Thyroid gland (tissue), 4 donors: ENCODE measurements around the gene RAPGEF4. TPM values are rescaled to one million over a fixed set of nuclear protein-coding genes. Genes with fewer than 3 reads are reported as not detected.

ENCODE experiments used
- DNase-seq, 2 donors: peaks; one replicate each; pipeline ENCODE4 v3.0.0-alpha.2; 2019
- H3K27ac ChIP-seq, 3 donors: fragments of 200-600 bp; sonication (generic); 1 replicate in 2 of 3; 2 replicates in 1 of 3; pipeline ENCODE4 v1.5.1; 2016 to 2019; ENCODE audit warnings: mild to moderate bottlenecking in 1 of 3, moderate library complexity in 1 of 3
- H3K27me3 ChIP-seq: fragments of 200-600 bp; sonication (generic); one replicate; pipeline ENCODE4 v1.5.1; 2019
- H3K36me3 ChIP-seq, 2 donors: fragments of 200-600 bp; sonication (generic); one replicate each; pipeline ENCODE4 v1.5.1; 2016 to 2019
- H3K4me1 ChIP-seq, 2 donors: fragments of 200-600 bp; sonication (generic); one replicate each; pipeline ENCODE4 v1.5.1; 2017 to 2019
- H3K4me3 ChIP-seq, 3 donors: fragments of 200-600 bp; sonication (generic); replicated peaks in 1 of 3; 1 replicate in 2 of 3; 2 replicates in 1 of 3; pipeline ENCODE4 v1.5.1; 2016; ENCODE audit warnings: mild to moderate bottlenecking in 1 of 3
- H3K9me3 ChIP-seq: fragments of 200-600 bp; sonication (generic); one replicate; pipeline ENCODE4 v1.5.1; 2017
- POLR2A ChIP-seq, 2 donors: fragments of 450-650 bp; IDR thresholded peaks; one replicate each; pipeline ENCODE4 v1.6.1; 2017; ENCODE audit warnings: antibody characterized with exemption in 2 of 2, mild to moderate bottlenecking in 2 of 2, moderate library complexity in 1 of 2
- WGBS, 2 donors: methylation state at CpG; one replicate each; pipeline ENCODE4 v1.1.5; 2017; 5-methylcytosine and 5-hydroxymethylcytosine counted together
- intact Hi-C: fragments of 100-400 bp; cut with DNase I; formaldehyde crosslinking; loops from one replicate; pipeline ENCODE4 v1.15.1; 2023
- total RNA-seq, 4 donors: library from RNA; depleted of rRNA; stranded (reverse); fragments of >200 nt; gene quantifications; one replicate each; pipeline ENCODE4 v1.2.3, GENCODE V29; 2016
- TF ChIP-seq, protein P1 (sequence below), 6 experiments: fragments of 200-600 bp in 3 of 6; fragments of 450-650 bp in 3 of 6; sonication (generic) in 3 of 6; IDR thresholded peaks; one replicate each; pipeline ENCODE4 v1.5.1; 2016 to 2019; ENCODE audit warnings: antibody characterized with exemption in 6 of 6, mild to moderate bottlenecking in 2 of 6, inconsistent platforms in 1 of 6, moderate library complexity in 1 of 6

Gene RAPGEF4
- total RNA-seq, 4 donors from 2014 or later = 7.9 to 19.6 (median 12.1) TPM

DNA sequence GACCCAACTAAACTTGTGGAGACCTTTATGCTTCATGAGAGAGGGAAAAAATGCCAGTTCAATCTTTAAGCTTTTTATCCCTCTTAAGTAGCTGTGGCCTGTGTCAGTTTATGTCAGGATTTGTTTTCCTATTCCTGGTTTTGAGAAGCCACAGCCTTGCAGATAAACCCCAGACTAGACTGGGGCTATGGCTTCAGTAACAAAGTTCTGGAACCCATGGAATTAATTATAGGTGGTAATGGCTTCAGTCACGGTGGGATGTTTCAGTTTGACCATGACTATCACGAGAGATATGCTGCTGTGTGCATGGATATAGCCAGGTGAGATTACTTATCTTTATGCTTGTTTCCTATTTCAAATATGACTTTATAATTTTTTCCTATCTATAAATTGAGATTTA lies 134.8 kb downstream of the RAPGEF4 start:
- WGBS, 2 donors = 82 to 87% methylated on average over 2 of the region's 2 CpGs
- intact Hi-C loops = no loop called here
- Histone ChIP-seq H3K27me3 (no peaks in the 10 kb centered on the region), H3K4me3 (no peak overlapping the region), H3K27ac (no peak overlapping the region), H3K9me3 (no peaks in the 10 kb centered on the region), H3K4me1 (no peaks in the 10 kb centered on the region), H3K36me3 (no peaks in the 10 kb centered on the region)
- no peak for TF ChIP-seq POLR2A (IDR thresholded peaks at IDR 0.05)
- TF ChIP-seq, protein P1, sequence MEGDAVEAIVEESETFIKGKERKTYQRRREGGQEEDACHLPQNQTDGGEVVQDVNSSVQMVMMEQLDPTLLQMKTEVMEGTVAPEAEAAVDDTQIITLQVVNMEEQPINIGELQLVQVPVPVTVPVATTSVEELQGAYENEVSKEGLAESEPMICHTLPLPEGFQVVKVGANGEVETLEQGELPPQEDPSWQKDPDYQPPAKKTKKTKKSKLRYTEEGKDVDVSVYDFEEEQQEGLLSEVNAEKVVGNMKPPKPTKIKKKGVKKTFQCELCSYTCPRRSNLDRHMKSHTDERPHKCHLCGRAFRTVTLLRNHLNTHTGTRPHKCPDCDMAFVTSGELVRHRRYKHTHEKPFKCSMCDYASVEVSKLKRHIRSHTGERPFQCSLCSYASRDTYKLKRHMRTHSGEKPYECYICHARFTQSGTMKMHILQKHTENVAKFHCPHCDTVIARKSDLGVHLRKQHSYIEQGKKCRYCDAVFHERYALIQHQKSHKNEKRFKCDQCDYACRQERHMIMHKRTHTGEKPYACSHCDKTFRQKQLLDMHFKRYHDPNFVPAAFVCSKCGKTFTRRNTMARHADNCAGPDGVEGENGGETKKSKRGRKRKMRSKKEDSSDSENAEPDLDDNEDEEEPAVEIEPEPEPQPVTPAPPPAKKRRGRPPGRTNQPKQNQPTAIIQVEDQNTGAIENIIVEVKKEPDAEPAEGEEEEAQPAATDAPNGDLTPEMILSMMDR (IDR thresholded peaks at IDR 0.05) = no peak
- DNase-seq = no peak

DNA sequence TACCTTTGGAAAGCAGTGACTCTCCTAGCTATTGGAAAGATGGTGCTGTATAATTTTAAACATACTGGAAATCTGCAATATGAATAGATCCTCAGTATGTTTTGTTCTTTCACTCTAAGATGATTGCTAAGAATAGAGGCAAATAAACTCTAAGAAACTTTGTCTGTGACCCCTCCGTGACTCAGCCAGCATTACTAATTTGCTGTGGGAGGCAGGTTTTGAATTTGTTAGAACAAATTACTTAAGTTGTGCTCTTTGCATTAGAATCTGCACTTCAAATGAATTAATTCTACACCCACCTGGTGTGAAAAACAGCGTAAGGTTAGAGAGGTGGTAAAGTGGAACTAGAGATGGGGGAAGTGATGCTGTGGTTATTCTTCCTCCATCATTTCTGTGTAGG lies 142.2 kb downstream of the RAPGEF4 start:
- Histone ChIP-seq H3K27me3 (no peaks in the 10 kb centered on the region), H3K4me3 (no peak overlapping the region), H3K4me1 (peaks cover 0 to 4% of the 10 kb centered on the region in 2 donors), H3K9me3 (no peaks in the 10 kb centered on the region), H3K27ac (no peak overlapping the region), H3K36me3 (no peaks in the 10 kb centered on the region)
- WGBS, 2 donors = 85 to 86% methylated on average over 2 of the region's 2 CpGs
- DNase-seq = no peak
- intact Hi-C loops = no loop called here
- no peak for TF ChIP-seq POLR2A (IDR thresholded peaks at IDR 0.05)
- TF ChIP-seq, protein P1 (IDR thresholded peaks at IDR 0.05) = no peak

DNA sequence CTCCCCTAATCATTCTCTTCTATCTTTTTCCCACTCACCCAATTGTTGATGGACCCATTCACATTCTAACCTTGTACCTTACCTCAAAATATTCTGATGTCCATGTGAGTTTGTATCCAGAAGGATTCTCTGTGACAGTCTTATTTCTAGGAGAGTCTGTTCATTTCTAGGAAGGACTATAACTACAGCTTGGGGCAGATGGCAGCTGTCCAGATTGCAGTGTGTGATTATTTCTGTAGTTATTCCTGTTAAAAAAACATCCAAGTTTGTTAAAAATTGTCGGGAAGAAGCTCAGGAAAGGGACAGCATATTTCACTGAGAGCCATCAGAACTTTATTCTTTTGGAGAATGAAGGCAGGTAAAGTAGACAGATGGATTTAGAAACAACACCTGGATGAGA lies 142.6 kb downstream of the RAPGEF4 start:
- Histone ChIP-seq H3K36me3 (no peaks in the 10 kb centered on the region), H3K9me3 (no peaks in the 10 kb centered on the region), H3K4me3 (no peak overlapping the region), H3K27me3 (no peaks in the 10 kb centered on the region), H3K4me1 (peaks cover 0 to 4% of the 10 kb centered on the region in 2 donors), H3K27ac (no peak overlapping the region)
- intact Hi-C loops = no loop called here
- WGBS, 2 donors = 13 to 15% methylated on average over 1 of the region's 1 CpG
- peak in 1 of 2 donors; percentile 11 for DNase-seq
- TF ChIP-seq, protein P1 (IDR thresholded peaks at IDR 0.05) = no peak
- TF ChIP-seq POLR2A (IDR thresholded peaks at IDR 0.05) = no peak

DNA sequence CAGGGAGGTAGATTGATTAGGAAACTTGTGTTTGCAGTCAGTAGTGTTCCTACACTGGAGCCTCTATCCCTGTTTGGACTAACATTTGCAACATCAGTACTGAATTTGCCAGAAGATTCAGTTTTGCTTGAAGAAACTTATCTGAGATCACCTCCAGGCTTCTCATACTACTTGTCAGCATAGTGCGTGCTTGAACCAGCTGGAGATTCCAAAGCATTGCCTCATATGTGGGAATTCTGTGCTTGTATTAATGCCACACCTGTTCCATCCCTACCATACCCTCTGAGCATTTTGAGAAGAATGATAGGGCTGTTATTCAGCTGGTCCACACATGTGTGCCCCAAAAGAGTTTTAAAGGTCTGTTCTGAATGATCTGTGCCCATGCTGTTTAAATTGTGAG lies 148.7 kb downstream of the RAPGEF4 start:
- H3K27ac ChIP-seq = no peak overlapping the region
- H3K27me3 ChIP-seq = no peaks in the 10 kb centered on the region
- intact Hi-C loops = no loop called here
- H3K4me3 ChIP-seq = no peak overlapping the region
- H3K9me3 ChIP-seq = no peaks in the 10 kb centered on the region
- WGBS, 2 donors = 94 to 100% methylated on average over 1 of the region's 1 CpG
- no peaks in the 10 kb centered on the region for H3K36me3 ChIP-seq
- no peak for DNase-seq
- TF ChIP-seq, protein P1 (IDR thresholded peaks at IDR 0.05) = no peak
- no peak for TF ChIP-seq POLR2A (IDR thresholded peaks at IDR 0.05)
- H3K4me1 ChIP-seq = no peaks in the 10 kb centered on the region

DNA sequence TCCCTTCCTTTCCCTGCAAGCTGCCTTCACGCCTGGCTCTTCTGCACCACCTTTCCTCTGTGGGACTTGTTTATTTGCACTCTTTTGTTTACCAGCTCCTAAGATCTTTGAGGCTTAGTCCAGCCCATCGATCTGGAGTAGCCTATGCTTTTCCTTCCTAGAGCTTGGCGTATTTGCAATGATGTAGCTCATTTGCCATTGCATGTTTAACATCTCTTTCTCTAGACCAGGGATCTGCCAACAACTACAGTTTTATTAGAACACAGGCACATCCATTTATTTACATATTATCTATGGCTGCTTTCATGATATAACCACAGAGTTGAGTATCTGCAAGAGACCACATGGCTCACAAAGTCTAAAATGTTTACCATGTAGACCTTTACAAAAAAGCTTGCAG lies 150.4 kb downstream of the RAPGEF4 start:
- no peak for TF ChIP-seq POLR2A (IDR thresholded peaks at IDR 0.05)
- TF ChIP-seq, protein P1 (IDR thresholded peaks at IDR 0.05) = no peak
- Histone ChIP-seq H3K36me3 (no peaks in the 10 kb centered on the region), H3K4me3 (no peak overlapping the region), H3K27ac (no peak overlapping the region), H3K27me3 (no peaks in the 10 kb centered on the region), H3K4me1 (no peaks in the 10 kb centered on the region), H3K9me3 (no peaks in the 10 kb centered on the region)
- intact Hi-C loops = no loop called here
- DNase-seq = no peak
- WGBS, 2 donors = 67 to 74% methylated on average over 3 of the region's 3 CpGs
